DMS114 treated with DMSO at 0.1 percent for 48 hours (cell line): ENCODE data around the gene SPHKAP.
"Not testable (repeated sequence)": the region's sequence is repeated elsewhere in the genome, so short reads cannot be mapped to it uniquely, and the experiment has no call there.

Experiments used
- DNase-seq: peaks from one replicate; lab custom pipeline; 2025; ENCODE audit not compliant: unreplicated experiment; lab: John Stamatoyannopoulos, UW

Gene SPHKAP

GRCh38 chr2:228040995-228041394 lies 140.5 kb downstream of the SPHKAP start:
- DNase-seq: no peak

- no peak for DNase-seq
These were observed 141.5 kb downstream of the SPHKAP start for GRCh38 chr2:228039752-228040534.

- DNase-seq: no peak
These were observed 142.5 kb downstream of the SPHKAP start for GRCh38 chr2:228038967-228039366.

GRCh38 chr2:228037915-228038314 lies 143.6 kb downstream of the SPHKAP start:
- no peak for DNase-seq

- DNase-seq: no peak
These were observed 157.9 kb downstream of the SPHKAP start for GRCh38 chr2:228023619-228024018.

GRCh38 chr2:228018311-228018710 lies 163.2 kb downstream of the SPHKAP start:
- no peak for DNase-seq

GRCh38 chr2:228017784-228018183 lies 163.7 kb downstream of the SPHKAP start:
- DNase-seq: no peak

GRCh38 chr2:228016402-228016801 lies 165.1 kb downstream of the SPHKAP start:
- no peak for DNase-seq

GRCh38 chr2:228015741-228016140 lies 165.7 kb downstream of the SPHKAP start:
- no peak for DNase-seq

- DNase-seq: no peak
These were observed 185.1 kb downstream of the SPHKAP start for GRCh38 chr2:227996366-227996765.

- DNase-seq: no peak
These were observed 190.6 kb downstream of the SPHKAP start for GRCh38 chr2:227990937-227991336.

- DNase-seq: no peak
These were observed 208.2 kb downstream of the SPHKAP start for GRCh38 chr2:227973241-227973640.

GRCh38 chr2:227971619-227972230 lies 209.8 kb downstream of the SPHKAP start:
- no peak for DNase-seq

- DNase-seq: no peak
These were observed 221.2 kb downstream of the SPHKAP start for GRCh38 chr2:227960317-227960716.

GRCh38 chr2:227942965-227943364 lies 238.5 kb downstream of the SPHKAP start:
- no peak for DNase-seq

GRCh38 chr2:227942021-227942420 lies 239.5 kb downstream of the SPHKAP start:
- DNase-seq: no peak

GRCh38 chr2:227939271-227940027 lies 242.0 kb downstream of the SPHKAP start:
- DNase-seq: no peak

- DNase-seq: not testable (repeated sequence)
These were observed 245.2 kb downstream of the SPHKAP start for GRCh38 chr2:227936249-227936648.

GRCh38 chr2:227933884-227934283 lies 247.6 kb downstream of the SPHKAP start:
- no peak for DNase-seq

GRCh38 chr2:227932403-227932802 lies 249.1 kb downstream of the SPHKAP start:
- DNase-seq: no peak

GRCh38 chr2:227932001-227932400 lies 249.5 kb downstream of the SPHKAP start:
- no peak for DNase-seq
